ENCODE measurements around the gene LDLRAD3.

LDLRAD3 gene

GRCh38 chr11:36104660-36104992 is 160.8 kb downstream of the LDLRAD3 start:
- TF ChIP-seq ZFX (IDR thresholded peaks at IDR 0.05; ENCODE audit: borderline replicate concordance), result no peak
- no peak for TF ChIP-seq CTCF (IDR thresholded peaks at IDR 0.05)
- no peak overlapping the region for H3K27ac ChIP-seq

- TF ChIP-seq CTCF (IDR thresholded peaks at IDR 0.05) (no peak), ZFX (IDR thresholded peaks at IDR 0.05; ENCODE audit: borderline replicate concordance) (no peak)
Measured at GRCh38 chr11:36105743-36106581, 162.1 kb downstream of the LDLRAD3 start.

GRCh38 chr11:36107547-36107946 is 163.7 kb downstream of the LDLRAD3 start:
- no peak overlapping the region for H3K27ac ChIP-seq

More at GRCh38 chr11:36105743-36106581, 162.1 kb downstream of the LDLRAD3 start:
- no peak overlapping the region for H3K27ac ChIP-seq

GRCh38 chr11:36108881-36109589 is 165.2 kb downstream of the LDLRAD3 start:
- H3K27ac ChIP-seq, result no peak overlapping the region

More at GRCh38 chr11:36107547-36107946, 163.7 kb downstream of the LDLRAD3 start:
- no peak for TF ChIP-seq ZFX (IDR thresholded peaks at IDR 0.05; ENCODE audit: borderline replicate concordance)
- TF ChIP-seq CTCF (IDR thresholded peaks at IDR 0.05), result no peak

GRCh38 chr11:36109590-36109849 is 165.7 kb downstream of the LDLRAD3 start:
- H3K27ac ChIP-seq, result no peak overlapping the region
- TF ChIP-seq ZFX (IDR thresholded peaks at IDR 0.05; ENCODE audit: borderline replicate concordance) (no peak), CTCF (IDR thresholded peaks at IDR 0.05) (no peak)

More at GRCh38 chr11:36108881-36109589, 165.2 kb downstream of the LDLRAD3 start:
- TF ChIP-seq CTCF (IDR thresholded peaks at IDR 0.05), result no peak
- TF ChIP-seq ZFX (IDR thresholded peaks at IDR 0.05; ENCODE audit: borderline replicate concordance), result no peak

GRCh38 chr11:36109850-36110606 is 166.2 kb downstream of the LDLRAD3 start:
- no peak for TF ChIP-seq ZFX (IDR thresholded peaks at IDR 0.05; ENCODE audit: borderline replicate concordance)
- no peak overlapping the region for H3K27ac ChIP-seq

GRCh38 chr11:36110668-36111410 is 167.0 kb downstream of the LDLRAD3 start:
- no peak for TF ChIP-seq CTCF (IDR thresholded peaks at IDR 0.05)
- TF ChIP-seq ZFX (IDR thresholded peaks at IDR 0.05; ENCODE audit: borderline replicate concordance), result no peak
- no peak overlapping the region for H3K27ac ChIP-seq

All from 22Rv1 (cell line).